Smooth muscle cell (in vitro differentiated cells): ENCODE data around the gene HAT1. TPM values are rescaled to one million over a fixed set of nuclear protein-coding genes. Genes with fewer than 3 reads are reported as not detected.
"Not testable (repeated sequence)": the region's sequence is repeated elsewhere in the genome, so short reads cannot be mapped to it uniquely, and the experiment has no call there.

Source experiments
- DNase-seq: peaks from one replicate; lab custom pipeline; 2025; ENCODE audit not compliant: unreplicated experiment; lab: John Stamatoyannopoulos, UW
- H2AFZ ChIP-seq: fragments of 200-600 bp; sonication (generic); 2 replicates; pipeline ENCODE4 v1.6.0; 2016; ENCODE audit warnings: antibody characterized with exemption, low read depth, mild to moderate bottlenecking
- H3F3A ChIP-seq: fragments of 200-600 bp; sonication (generic); 2 replicates; pipeline ENCODE4 v1.6.0; 2017; ENCODE audit warnings: antibody characterized with exemption, low read depth
- H3K27ac ChIP-seq: fragments of 200-600 bp; sonication (generic); 2 replicates; pipeline ENCODE4 v1.5.1; 2016; ENCODE audit warnings: low read depth, mild to moderate bottlenecking
- H3K27me3 ChIP-seq: fragments of 200-600 bp; sonication (generic); 2 replicates; pipeline ENCODE4 v1.6.1; 2016; ENCODE audit warnings: low read depth, mild to moderate bottlenecking
- H3K36me3 ChIP-seq: fragments of 200-600 bp; sonication (generic); 2 replicates; pipeline ENCODE4 v1.5.1; 2016; ENCODE audit warnings: low read depth
- H3K4me1 ChIP-seq: fragments of 200-600 bp; sonication (generic); 2 replicates; pipeline ENCODE4 v1.5.1; 2016; ENCODE audit warnings: low read depth
- H3K4me2 ChIP-seq: fragments of 200-600 bp; sonication (generic); 2 replicates; pipeline ENCODE4 v1.6.0; 2016; ENCODE audit warnings: mild to moderate bottlenecking
- H3K4me3 ChIP-seq: fragments of 200-600 bp; sonication (generic); 2 replicates; pipeline ENCODE4 v1.5.1; 2016; ENCODE audit warnings: mild to moderate bottlenecking
- H3K79me2 ChIP-seq: fragments of 200-600 bp; sonication (generic); 2 replicates; pipeline ENCODE4 v1.6.0; 2016; ENCODE audit warnings: low read depth, mild to moderate bottlenecking
- H3K9ac ChIP-seq: fragments of 200-600 bp; sonication (generic); 2 replicates; pipeline ENCODE4 v1.6.0; 2016; ENCODE audit warnings: low read depth
- H3K9me3 ChIP-seq: fragments of 200-600 bp; sonication (generic); replicated peaks from 2 replicates; pipeline ENCODE4 v1.5.1; 2016; ENCODE audit warnings: low read depth
- H4K20me1 ChIP-seq: fragments of 200-600 bp; sonication (generic); 2 replicates; pipeline ENCODE4 v1.6.0; 2016; ENCODE audit warnings: low read depth
- WGBS: methylation state at CpG from one replicate; pipeline ENCODE4 v1.1.7; 2016; ENCODE audit warnings: low lambda C conversion rate; 5-methylcytosine and 5-hydroxymethylcytosine counted together
- polyA plus RNA-seq: library from polyadenylated mRNA; unstranded; fragments of >200 nt; fragmentation: Nextera tagmentation; extraction: Ambion mirVana; gene quantifications from 2 replicates; pipeline ENCODE4 v1.2.1, GENCODE V29; 2016
- total RNA-seq: library from RNA; depleted of rRNA; stranded (reverse); fragments of >200 nt; gene quantifications from 2 replicates; pipeline ENCODE4 v1.2.3, GENCODE V29; 2014
- TF ChIP-seq, protein P1 (sequence below): fragments of 200-600 bp; sonication (generic); IDR thresholded peaks from 2 replicates; pipeline ENCODE4 v1.5.1; 2017; ENCODE audit warnings: borderline replicate concordance, mild to moderate bottlenecking, antibody characterized with exemption; ENCODE audit not compliant: insufficient read depth, poor library complexity, severe bottlenecking

Gene HAT1
- total and polyA plus RNA-seq, 2 experiments from 2014 or later, result 59.1 to 65.7 TPM

GRCh38 chr2:171893824-171894611 lies 28.2 kb upstream of the HAT1 start, which contains the start of gene SLC25A12:
SLC25A12 (minus strand) TSS chr2:171894244; CDS start chr2:171894214, 30 bp downstream.
- Histone ChIP-seq H3K4me1 (no peaks in the 10 kb centered on the region), H3K4me2 (peak within 1 kb of the TSS; percentile 88), H3K9me3 (no peaks in the 10 kb centered on the region), H3K27me3 (no peaks in the 10 kb centered on the region), H3K4me3 (peak within 1 kb of the TSS; percentile 93), H4K20me1 (no peaks in the 10 kb centered on the region), H3F3A (no peaks in the 10 kb centered on the region), H3K9ac (peak within 1 kb of the TSS; percentile 80), H3K79me2 (no peaks in the 10 kb centered on the region), H2AFZ (peak within 1 kb of the TSS; percentile 98), H3K36me3 (no peaks in the 10 kb centered on the region), H3K27ac (peak within 1 kb of the TSS; percentile 51)
- TF ChIP-seq, protein P1, sequence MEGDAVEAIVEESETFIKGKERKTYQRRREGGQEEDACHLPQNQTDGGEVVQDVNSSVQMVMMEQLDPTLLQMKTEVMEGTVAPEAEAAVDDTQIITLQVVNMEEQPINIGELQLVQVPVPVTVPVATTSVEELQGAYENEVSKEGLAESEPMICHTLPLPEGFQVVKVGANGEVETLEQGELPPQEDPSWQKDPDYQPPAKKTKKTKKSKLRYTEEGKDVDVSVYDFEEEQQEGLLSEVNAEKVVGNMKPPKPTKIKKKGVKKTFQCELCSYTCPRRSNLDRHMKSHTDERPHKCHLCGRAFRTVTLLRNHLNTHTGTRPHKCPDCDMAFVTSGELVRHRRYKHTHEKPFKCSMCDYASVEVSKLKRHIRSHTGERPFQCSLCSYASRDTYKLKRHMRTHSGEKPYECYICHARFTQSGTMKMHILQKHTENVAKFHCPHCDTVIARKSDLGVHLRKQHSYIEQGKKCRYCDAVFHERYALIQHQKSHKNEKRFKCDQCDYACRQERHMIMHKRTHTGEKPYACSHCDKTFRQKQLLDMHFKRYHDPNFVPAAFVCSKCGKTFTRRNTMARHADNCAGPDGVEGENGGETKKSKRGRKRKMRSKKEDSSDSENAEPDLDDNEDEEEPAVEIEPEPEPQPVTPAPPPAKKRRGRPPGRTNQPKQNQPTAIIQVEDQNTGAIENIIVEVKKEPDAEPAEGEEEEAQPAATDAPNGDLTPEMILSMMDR, result no peak
- 1% methylated on average over 40 of the region's 63 CpGs for WGBS
- peak; percentile 39 for DNase-seq

GRCh38 chr2:171894612-171894947 lies 27.7 kb upstream of the HAT1 start:
- DNase-seq, result no peak
- TF ChIP-seq, protein P1, result no peak
- peak overlapping the region; percentile 98 for H2AFZ ChIP-seq

DNA sequence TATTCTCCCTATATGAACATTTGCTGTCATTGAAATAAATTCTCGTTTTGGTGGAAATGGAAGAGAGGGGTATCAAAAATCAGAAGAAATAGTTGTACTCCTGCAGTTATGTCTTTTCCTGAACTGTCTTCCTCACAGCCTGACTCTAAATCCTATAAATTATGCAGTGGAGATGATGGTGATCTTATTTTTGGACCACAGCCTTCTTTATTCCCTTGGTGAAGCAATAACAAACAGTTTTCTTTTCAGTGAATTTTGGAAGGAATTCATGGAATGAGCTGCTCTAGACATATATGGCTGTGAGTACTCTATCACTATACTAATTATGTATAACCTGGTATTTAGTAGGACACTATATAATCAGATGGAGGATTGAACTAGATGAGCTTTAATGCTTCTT lies 26.5 kb upstream of the HAT1 start:
- H3K4me1 ChIP-seq, result no peaks in the 10 kb centered on the region
- no peaks in the 10 kb centered on the region for H3K9me3 ChIP-seq
- no peak overlapping the region for H3K9ac ChIP-seq
- H3K27ac ChIP-seq, result no peak overlapping the region
- no peak overlapping the region for H3K4me3 ChIP-seq
- no peaks in the 10 kb centered on the region for H3F3A ChIP-seq
- H3K79me2 ChIP-seq, result no peaks in the 10 kb centered on the region
- TF ChIP-seq, protein P1, result no peak
- H3K27me3 ChIP-seq, result no peaks in the 10 kb centered on the region
- no peaks in the 10 kb centered on the region for H4K20me1 ChIP-seq
- no peak overlapping the region for H3K4me2 ChIP-seq
- no peak for DNase-seq
- H2AFZ ChIP-seq, result no peak overlapping the region
- no peaks in the 10 kb centered on the region for H3K36me3 ChIP-seq
- 100% methylated on average over 1 of the region's 1 CpG for WGBS

More at GRCh38 chr2:171894612-171894947, 27.7 kb upstream of the HAT1 start:
- Histone ChIP-seq H3K4me2 (peak overlapping the region; percentile 88), H4K20me1 (no peaks in the 10 kb centered on the region), H3K9ac (peak overlapping the region; percentile 80), H3K4me3 (peak overlapping the region; percentile 93), H3K79me2 (no peaks in the 10 kb centered on the region), H3K27me3 (no peaks in the 10 kb centered on the region), H3K9me3 (no peaks in the 10 kb centered on the region), H3K27ac (peak overlapping the region; percentile 51), H3K4me1 (no peaks in the 10 kb centered on the region), H3F3A (no peaks in the 10 kb centered on the region), H3K36me3 (no peaks in the 10 kb centered on the region)
- WGBS, result 51% methylated on average over 10 of the region's 10 CpGs

DNA sequence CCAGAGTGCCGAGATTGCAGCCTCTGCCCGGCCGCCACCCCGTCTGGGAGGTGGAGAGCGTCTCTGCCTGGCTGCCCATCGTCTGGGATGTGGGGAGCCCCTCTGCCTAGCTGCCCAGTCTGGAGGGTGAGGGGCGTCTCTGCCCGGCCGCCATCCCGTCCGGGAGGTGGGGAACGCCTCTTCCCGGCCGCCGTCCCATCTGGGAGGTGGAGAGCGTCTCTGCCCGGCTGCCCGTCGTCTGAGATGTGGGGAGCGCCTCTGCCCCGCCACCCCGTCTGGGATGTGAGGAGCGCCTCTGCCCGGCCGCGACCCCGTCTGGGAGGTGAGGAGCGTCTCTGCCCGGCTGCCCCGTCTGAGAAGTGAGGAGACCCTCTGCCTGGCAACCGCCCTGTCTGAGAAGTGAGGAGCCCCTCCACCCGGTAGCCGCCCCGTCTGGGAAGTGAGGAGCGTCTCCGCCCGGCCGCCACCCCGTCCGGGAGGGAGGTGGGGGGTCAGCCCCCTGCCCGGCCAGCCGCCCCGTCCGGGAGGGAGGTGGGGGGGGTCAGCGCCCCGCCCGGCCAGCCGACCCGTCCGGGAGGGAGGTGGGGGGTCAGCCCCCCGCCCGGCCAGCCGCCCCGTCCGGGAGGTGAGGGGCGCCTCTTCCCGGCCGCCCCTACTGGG lies 22.5 kb upstream of the HAT1 start:
- not testable (repeated sequence) for H3K4me1 ChIP-seq, H3K27ac ChIP-seq, H3F3A ChIP-seq, H3K27me3 ChIP-seq, H3K4me2 ChIP-seq, H3K9me3 ChIP-seq, H3K79me2 ChIP-seq, H3K36me3 ChIP-seq, H3K4me3 ChIP-seq, H2AFZ ChIP-seq, DNase-seq, H3K9ac ChIP-seq, H4K20me1 ChIP-seq
- WGBS, result 98% methylated on average over 19 of the region's 58 CpGs
